HG02798 (cell line): ENCODE results near the gene MFSD11.
"Not testable (repeated sequence)": the region's sequence is repeated elsewhere in the genome, so short reads cannot be mapped to it uniquely, and the experiment has no call there.

Experiments used
- ATAC-seq: cut with Tn5 transposase; IDR thresholded peaks from one replicate; pipeline ENCODE4 v1.9.1; 2021; ENCODE audit warnings: mild to moderate bottlenecking; ENCODE audit not compliant: unreplicated experiment, poor library complexity

The MFSD11 gene

DNA sequence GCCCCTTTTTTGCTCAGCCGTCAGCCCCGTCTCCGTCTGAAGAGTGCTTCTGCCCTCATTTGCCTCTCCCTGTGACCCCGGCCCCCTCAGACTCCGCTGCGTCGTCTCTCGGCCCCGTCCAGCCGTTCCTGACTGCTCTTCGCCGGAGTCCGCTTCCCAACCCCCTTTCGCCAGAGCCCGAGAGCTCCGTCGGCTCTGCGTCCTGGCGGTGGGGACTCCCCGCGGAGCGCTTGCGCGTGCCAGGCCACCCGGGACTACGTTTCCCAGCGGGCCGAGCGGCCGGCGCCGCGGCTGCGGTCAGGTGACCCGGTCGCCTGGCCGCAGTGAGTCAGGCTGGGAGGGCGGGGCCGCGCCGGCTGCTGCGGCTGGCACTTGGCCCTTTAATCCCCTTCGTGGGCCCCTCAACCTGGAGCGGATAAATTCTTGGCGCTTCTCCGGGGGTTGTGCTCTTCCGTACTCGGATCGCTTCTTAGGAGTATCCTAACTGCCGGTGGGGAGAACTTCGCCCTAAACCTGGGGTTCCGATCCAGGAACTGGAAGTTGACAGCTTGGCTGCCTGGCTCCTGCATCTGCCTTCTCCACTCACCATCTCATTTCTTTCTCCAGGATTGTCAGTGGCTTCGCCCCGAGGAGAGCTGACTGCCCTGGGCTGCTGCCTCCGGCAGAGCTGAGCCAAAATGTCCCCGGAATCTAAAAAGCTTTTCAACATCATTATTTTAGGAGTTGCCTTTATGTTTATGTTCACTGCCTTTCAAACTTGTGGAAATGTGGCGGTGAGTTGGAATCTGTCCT is at the start of gene MFSD11:
Gene MFSD11 (plus strand): TSS at position 444 of the 792 bp plus-strand sequence. CDS start 234 bp downstream, at position 678.
- peak; percentile 57 for ATAC-seq

GRCh38 chr17:76688165-76688622 is 49.7 kb upstream of the MFSD11 start:
- ATAC-seq, result no peak

GRCh38 chr17:76689859-76690258 is 48.1 kb upstream of the MFSD11 start:
- no peak for ATAC-seq

GRCh38 chr17:76690596-76691280 is 47.2 kb upstream of the MFSD11 start:
- no peak for ATAC-seq

- ATAC-seq, result no peak
Measured at GRCh38 chr17:76691379-76692191, 46.3 kb upstream of the MFSD11 start.

DNA sequence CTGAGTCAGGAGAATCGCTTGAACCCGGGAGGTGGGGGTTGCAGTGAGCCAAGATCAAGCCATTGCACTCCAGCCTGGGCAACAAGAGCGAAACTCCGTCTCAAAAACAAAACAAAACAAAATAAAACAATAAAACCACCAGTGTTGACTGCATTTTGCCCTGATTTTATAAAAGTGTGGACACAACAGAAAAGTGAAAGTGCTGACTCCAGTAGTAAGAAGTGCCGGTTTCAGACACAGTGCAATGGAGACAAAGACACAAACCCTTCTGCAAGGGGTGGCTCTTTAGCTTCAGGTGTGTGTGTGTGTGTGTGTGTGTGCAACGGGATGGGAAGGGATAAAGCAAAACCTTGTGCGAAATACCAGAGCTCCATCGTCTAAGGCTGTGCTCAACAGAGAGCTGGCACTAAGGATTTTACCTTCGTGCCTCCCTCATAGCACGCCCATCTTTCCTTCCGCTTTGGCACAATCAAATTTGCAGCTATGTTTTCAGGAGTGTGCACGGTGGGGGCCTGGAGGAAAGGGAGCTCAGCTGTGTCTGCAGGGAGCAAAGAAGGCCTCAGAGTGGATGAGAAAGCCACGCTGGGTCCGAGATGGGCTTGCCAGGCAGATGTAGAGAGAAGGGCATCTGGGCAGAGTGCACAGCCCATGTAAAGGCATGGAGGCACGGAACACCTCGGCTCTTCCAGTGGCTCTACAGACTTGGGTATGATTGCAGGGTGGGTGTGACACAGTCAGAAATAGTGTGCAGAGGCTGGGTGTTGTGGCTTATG is 42.7 kb upstream of the MFSD11 start:
- no peak for ATAC-seq

DNA sequence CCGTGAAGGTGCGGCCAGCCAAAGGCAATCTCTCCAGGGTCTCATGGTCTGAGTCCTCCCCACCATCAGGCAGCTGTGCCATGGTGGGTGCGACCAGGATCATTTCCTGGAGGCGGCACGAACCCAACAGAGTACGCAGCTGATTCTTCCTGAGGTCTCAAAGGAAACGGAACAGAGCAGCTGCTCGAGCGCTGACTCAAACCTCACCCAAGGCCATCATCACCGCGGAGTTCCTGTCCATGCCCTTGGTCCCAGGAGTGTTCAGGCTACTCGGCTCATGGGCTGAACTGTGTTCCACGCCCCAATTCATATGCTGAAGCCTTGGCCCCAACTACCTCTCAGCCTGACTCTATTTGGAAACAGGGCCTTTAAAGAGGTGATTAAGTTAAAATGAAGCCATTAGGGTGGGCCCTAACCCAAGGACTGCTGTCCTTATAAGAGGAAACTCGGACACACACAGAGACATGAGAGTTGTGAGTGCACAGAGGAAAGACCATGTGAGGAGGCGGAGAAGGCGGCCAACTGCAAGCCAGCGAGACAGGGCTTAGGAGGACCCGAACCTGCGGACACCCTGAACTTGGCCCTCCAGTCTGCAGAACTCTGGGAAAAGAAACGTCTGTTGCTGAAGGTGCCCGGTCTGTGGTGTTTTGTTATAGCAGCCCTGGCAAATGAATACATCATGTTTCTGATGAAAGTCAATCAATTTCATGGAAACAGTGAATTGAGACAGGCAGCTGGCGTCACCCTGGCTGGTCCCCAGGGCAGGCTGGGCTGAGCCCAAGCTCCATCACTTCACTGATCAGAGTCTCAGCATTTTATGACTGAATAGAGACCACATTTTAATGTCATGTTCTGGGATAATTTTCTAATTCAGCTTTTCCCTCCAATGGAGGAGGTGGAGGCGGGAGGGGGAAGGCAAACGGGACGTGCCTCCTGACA is 40.9 kb upstream of the MFSD11 start:
- ATAC-seq, result no peak

DNA sequence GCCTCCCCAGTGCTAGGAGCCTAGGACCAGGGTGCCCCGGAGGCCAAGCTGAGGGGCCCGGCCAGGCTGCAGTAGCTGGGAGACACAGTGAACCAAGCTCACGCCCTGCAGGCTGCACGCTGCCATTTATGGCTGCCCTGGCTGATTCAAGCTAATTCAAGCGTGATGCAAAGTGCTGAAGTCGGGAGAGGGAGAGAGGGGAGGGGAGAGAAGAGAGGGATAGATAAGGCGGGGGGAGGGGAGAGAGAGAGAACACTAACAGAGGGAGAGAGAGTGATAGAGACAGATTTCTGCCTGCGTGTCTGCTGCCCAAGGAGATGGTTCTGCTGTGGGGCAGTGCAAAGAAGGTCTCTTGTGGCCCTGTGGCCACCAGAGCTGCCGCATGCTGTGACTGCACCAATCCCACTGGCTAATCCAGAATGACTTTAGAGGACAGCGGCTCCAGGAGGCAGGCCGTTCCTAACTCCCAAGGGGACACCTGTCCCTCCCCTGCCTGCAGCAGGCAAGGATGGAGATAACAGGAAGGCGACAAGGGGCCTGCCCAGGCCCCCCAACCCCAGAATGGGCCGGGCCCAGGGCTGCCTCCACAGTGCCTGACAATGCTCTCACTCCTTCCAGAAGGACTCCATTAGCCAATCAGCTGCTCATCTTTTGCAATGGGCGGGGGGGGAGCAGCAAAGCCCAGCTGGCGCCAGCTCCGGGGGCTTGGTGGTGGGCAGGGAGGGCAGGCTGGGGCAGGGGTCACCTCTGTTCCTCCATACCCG is 40.0 kb upstream of the MFSD11 start:
- ATAC-seq, result no peak

- not testable (repeated sequence) for ATAC-seq
Measured at GRCh38 chr17:76698466-76698977, 39.4 kb upstream of the MFSD11 start.

DNA sequence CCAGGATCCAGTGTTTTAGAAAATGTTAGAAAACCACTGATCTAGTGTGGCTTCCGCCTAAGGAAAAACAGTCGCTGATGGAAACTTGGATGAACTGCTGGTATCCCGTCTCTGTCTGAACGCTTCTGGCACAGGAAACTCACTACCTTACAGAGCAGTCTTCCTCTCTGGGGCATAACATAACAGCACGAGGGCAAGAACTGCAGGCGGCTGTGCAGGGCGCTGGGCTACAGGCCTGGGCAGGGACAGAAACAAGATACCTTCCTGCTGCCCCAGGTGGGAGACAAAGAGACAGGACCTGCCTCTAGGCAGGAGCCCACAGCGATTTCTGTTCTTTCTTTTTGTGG is 37.7 kb upstream of the MFSD11 start:
- ATAC-seq, result no peak

DNA sequence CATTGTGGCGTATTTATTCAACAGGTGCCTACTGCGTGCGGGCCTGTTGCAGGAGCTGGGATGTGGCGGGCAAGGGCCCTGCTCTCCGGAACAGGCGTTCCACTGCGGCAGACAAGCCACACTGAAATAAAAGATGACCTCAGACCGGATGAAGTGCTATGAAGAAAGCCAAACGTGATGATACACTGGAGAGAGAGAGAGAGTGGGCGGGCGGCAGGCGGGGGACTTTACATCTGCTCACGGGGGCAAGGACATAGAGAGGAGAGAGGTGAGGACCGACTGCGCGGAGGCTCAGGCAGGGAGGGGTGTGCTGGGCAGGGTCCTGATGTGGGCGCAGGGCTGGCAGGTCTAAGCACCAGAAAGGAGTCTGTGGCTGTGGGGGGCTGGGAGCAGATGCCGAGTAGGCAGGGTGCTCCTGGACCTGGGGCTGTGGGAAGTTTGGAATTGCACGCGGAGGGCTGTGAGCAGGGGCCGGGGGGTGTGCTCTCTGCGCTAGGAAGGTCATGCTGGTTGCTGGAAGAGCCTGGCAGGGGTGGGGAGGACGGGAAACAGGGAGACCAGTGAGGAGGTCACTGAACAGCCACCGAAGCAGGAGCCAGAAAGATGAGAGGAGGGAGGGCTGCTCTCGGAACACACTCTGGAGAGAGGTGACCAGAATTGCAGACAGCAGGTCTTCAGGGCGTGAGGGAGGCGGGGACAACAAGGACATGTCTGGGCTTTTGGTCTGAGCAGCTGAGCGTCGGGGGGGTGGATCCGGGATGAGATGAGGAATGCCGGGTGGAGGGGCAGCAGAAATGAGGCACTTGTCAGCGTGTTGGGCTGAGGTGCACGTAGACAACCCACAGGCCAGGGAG is 37.1 kb upstream of the MFSD11 start:
- no peak for ATAC-seq

- ATAC-seq, result no peak
Measured at GRCh38 chr17:76701471-76701967, 36.4 kb upstream of the MFSD11 start.

- ATAC-seq, result no peak
Measured at GRCh38 chr17:76702076-76702475, 35.8 kb upstream of the MFSD11 start.

DNA sequence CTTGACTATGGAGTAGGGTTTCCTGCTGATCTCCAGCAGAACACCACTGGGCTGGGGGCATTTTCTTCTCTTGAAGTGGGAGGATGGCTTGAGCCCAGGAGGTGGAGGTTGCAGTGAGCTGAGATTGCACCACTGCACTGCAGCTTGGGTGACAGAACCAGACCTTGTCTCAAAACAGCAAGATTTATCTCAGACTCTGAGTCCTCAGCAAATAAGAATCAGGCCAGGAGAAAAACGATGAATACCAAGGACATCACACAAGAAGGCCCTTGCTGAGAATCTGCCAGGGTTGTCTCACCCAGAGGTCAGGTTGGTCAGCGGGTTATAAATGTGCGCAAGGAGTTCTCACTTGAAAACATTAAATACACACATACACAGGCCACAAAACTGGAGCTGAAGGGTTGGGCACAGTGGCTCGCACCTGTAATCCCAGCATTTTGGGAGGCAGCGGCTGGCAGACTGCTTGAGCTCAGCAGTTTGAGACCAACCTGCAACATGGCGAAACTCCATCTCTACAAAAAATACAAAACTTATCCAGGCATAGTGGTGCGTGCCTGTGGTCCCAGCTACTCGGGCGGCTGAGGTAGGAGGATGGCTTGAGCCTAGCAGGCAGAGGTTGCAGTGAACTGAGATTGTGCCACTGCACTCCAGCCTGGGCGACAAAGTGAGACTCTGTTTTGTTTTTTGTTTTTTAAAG is 34.8 kb upstream of the MFSD11 start:
- ATAC-seq, result no peak

- ATAC-seq, result no peak
Measured at GRCh38 chr17:76704805-76705204, 33.1 kb upstream of the MFSD11 start.

GRCh38 chr17:76706817-76707216 is 31.1 kb upstream of the MFSD11 start:
- ATAC-seq, result no peak
